DMS153 treated with DMSO at 0.1 percent for 48 hours (cell line): ENCODE data around the gene STK24.
A peak's percentile ranks its signal among the peaks of the same experiment; 100 is the strongest.

Experiments used
- DNase-seq: peaks from one replicate; lab custom pipeline; 2025; ENCODE audit not compliant: unreplicated experiment; lab: John Stamatoyannopoulos, UW

The STK24 gene

DNA sequence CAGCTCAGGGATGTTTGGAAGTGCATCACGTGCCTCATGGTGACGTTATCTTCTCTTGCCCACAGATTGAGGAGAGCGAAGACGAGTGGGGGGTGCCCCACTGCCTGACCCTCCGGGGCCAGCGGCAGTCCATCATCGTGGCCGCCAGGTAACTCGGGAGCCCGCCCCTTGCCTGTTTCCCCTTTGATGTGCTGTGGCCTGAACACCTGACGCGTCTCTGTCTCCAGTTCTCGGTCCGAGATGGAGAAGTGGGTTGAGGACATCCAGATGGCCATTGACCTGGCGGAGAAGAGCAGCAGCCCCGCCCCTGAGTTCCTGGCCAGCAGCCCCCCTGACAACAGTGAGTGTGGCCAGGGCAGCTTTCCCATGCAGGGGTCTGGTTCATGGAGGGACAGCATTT is 137.0 kb downstream of the STK24 start:
- no peak for DNase-seq

DNA sequence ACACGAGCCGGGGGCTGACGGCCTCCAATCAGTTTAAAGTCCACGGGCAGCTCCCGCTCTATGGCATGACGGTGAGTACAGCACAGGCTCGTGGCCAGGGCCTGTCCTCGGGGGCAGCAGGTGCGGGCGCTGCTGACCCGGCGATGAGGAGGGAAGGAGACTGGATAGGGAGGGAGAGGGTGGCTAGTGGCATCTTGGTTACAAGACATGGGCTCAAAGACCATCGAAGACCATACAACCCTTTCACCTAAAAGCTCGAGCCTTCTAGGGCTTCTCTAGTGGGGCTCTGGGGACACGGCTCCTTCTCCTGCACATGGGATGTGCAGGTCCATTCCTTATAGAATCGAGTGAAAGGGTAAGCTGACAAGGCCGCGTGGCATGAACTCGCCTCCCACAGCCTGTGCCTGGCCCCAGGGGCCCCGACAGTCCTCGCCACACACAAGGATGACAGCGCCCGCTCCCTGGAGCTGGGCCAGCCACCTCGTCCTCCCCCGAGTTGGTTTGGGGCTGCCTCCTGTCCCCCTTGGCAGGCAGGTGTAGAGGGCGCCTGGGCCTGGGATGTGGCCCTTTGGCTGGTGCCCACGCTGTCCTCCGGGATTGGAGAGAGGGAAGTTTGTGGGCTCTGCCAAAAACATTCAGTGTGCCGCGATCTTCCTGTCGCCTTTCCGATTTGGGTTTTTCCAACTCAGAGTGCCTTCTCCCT is 137.6 kb downstream of the STK24 start:
- DNase-seq, result no peak

DNA sequence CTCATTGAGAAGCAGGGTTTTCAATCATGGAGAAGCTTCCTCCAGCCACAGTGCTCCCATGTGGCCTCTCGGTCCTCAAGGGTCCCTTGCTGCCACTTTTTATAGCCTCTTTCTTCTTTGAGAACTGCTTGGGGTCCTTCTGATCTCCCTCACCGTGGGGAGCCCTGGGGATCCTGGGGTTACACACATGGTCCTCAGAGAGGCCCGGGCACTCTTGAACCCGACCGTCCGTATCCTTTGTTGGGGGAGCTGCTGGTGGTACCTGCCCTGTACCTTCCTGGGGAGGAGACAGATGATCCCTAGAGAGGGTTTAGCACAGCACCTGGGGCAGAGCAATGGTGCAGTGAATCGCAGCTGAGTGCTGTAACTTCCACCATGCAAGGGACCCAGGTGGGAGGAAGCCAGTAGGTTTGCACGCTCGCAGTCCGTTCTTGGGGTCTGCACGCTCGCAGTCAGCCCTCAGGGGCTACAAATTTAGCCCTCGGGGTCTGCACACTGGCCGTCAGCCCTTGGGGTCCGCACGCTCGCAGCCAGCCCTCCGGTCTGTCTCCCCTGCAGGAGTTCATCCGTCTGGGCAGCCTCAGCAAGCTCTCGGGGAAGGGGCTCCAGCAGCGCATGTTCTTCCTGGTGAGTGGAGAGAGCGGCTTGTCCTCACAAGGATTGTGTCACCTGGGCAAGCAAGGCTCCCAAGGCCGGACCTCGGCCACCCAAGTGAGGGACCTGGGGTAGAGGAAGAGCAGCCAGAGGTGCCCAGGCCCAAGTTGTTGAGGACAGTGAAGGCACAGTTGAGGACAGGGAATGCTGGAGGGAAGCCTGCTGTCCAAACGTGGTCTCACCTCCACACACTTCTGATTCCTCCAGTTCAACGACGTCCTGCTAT is 138.4 kb downstream of the STK24 start:
- no peak for DNase-seq

DNA sequence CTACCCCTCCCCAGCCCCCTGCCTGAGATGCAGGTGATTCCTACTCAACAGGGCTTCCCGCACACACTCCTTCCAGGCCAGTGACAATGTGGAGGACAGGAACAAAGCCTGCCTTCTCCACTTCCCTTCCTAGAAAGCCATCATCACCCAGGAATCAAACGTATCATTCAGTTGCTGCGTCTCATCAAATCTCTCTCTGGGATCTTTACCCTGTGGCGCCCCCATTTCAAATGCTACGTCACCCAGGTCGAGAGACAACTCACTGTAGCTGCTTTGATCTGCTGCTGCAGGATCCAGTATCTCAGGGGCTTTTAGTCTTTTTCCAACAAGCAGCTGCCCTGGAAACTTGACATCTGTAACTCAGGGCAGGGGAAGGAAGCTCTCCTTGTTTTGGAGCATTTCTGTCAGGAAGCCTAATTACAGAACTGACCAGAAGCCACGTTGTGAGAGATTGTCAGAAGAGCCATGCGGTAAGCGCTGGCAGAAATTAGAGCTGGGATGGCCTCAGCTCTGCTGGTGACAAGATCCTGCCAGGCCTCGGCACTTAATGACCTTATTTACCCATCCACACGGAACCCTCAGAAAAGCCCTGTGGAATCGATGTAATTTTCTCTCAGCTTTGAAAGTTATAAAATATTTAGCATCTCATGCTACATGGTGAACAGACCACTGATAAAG is 140.5 kb downstream of the STK24 start:
- no peak for DNase-seq

DNA sequence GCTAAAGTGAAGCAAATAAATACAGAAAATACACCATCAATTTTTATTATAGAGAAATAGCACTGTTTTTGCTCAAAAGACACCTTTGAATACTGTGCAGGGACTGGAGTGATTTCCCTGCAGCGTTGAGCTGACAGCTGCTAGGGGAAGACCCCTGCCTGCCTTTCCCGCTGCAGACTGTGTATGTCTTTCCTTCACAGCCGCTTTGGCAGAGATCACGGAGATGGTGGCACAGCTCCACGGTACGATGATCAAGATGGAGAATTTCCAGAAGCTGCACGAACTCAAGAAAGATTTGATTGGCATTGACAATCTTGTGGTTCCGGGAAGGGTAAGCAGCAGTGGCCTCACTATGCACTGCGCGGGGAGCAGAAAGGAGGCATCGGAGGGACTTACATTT is 141.5 kb downstream of the STK24 start:
- DNase-seq, result no peak

DNA sequence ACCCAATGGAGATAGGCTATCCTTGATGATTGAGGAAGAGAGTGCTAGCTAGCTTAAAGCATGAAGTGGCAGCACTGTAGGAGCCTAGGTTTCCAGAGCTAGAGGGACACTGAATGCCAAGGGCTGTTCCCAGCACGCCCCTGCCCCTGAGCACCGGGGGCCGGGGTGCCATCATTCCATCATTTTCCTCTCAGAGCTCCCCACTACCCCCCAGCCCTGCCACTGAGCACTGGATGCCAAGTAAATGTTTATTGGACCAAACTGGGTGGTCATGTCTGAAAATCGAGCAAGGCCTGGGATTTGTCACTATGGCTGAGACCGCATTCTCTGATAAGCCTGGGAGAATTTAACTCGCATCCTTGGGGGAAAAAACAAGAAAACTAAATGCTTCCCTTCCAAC is 142.8 kb downstream of the STK24 start:
- no peak for DNase-seq

DNA sequence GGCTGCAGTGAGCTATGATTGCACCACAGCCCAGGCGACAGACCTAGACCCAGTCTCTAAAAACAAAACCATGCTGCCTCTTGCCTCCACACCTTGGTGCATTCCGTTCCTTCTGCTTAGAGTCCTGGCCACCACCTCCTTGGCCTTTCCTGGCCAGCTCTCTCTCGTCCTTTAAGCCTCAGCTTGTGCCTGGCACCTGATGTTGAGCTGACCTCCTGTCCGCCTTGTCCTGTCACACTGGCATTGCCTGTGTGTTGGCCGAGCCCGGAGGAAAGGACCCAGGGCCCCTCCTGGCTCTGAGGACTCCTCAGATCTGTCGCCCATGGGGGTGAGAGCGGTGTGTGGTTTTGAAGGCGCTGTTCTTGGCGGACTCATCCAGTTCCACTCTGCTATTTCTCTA is 143.3 kb downstream of the STK24 start:
- DNase-seq, result no peak

DNA sequence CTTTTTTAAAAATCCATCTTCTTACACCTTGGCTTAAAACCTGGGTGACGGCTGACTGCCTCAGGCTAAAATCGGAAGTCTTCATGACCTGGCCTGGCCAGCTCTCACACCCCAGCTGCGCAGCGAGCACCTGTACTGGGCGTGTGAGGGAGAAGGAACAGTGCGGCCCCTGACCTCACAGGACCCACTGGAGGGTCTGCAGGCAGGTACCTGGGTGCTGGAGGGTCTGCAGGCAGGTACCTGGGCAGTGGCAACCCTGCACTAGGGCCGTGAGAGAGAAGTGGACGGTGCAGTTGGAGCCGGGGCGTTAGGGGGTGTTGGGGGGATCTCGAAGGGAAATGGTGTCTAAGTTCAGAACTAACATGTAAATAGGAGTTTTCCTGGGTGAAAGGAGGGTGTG is 144.3 kb downstream of the STK24 start:
- no peak for DNase-seq

DNA sequence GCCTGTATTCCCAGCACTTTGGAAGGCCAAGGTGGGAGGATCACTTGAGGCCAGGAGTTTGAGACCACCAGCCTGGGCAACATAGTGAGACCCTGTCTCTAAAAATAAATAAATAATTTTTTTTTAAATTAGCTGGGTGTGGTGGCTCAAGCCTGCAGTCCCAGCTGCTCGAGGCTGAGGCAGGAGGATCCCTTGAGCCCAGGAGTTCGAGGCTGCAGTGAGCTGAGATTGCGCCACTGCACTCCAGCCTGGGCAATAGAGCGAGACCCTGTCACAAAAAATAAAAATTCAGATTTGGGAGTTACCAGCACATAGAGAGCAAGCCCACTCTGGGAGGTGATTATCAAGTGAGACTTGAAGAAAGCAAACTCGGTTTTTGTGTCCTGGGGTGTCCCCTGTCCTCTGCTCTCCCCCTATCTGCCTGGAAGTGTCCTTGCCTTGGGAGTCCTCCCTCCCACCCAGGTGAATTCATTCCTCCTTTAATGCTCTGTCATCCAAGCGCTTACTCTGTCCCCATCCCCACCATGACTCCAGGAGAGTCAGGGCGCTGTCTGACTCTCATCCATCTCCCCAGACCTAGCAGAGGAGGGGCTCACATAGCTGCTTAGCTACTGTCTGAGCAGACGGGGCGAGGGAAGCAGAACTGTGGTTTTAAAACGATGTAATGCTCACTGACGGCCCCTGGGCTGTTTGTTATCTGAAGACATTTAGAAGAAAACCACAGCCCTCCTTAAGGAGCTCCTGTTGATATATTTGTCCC is 146.8 kb downstream of the STK24 start:
- DNase-seq, result no peak

DNA sequence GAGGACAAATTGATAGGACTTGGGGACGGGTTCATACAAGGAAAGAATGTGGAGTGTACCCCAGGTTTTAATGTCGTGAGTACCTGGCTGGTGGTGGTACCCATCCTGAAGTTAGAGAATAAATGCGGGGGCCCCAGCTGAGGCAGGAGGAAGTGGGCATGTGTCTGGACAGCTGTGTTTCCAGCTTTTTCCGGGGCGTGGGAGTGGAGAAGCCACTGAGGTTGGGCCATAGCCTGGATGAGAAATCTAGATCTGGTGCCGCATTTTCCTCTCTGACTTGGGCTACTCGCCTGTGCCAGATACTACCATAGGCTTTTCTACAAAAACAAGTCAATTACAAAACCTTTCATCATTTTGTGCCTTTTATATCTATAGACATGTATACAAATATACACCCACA is 147.4 kb downstream of the STK24 start:
- DNase-seq, result no peak

DNA sequence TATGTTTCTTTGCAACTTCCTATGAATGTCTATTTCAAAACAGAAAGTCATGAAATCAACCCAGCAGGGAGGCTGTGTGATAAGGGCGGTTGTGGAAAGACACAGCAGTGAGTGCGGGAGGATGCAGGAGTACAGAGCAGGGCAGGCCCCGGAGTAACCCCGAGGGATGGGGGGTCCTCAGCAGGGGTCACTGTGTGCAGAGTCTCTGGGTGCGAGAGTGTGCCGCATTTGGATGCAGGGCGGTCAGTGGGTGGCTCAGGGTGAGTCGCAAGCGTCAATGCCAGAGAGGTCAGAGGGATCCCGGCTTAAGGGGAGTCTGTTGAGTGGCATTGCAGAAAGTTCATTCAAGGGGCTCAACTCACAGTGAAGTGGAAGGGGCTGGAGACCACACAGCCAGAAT is 147.8 kb downstream of the STK24 start:
- no peak for DNase-seq

DNA sequence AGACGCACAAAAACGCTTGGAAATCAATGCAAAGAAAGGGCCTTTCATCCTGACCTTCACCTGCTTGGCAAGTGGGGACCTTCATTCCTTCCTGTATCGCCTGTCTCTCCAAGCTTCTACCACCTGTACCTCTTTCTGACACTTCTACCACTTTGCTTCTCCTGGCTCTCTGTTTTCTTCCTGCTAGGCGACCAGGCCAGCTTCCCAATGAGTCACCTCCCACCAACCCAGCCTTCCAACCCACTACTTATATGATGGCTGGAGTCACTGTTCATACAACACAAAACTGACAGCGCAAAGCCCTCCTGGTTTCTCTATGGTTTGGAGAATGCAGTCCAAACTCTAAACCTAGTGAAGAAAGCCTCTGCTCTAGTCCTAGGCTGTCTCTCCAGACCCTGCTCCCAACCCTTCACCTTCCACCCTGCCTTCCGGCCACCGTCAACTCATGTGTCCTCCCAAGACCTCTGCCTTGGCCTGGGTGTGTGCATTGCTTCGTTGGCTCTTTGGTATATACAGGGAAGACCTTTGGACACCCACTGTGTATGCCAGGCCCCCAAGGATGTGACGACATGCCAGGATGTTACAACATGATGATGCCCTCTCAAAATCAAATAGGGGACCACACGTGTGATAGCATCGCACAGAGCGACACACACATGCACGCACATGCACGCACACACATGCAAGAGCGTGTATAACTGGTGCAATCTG is 148.5 kb downstream of the STK24 start:
- DNase-seq, result no peak

DNA sequence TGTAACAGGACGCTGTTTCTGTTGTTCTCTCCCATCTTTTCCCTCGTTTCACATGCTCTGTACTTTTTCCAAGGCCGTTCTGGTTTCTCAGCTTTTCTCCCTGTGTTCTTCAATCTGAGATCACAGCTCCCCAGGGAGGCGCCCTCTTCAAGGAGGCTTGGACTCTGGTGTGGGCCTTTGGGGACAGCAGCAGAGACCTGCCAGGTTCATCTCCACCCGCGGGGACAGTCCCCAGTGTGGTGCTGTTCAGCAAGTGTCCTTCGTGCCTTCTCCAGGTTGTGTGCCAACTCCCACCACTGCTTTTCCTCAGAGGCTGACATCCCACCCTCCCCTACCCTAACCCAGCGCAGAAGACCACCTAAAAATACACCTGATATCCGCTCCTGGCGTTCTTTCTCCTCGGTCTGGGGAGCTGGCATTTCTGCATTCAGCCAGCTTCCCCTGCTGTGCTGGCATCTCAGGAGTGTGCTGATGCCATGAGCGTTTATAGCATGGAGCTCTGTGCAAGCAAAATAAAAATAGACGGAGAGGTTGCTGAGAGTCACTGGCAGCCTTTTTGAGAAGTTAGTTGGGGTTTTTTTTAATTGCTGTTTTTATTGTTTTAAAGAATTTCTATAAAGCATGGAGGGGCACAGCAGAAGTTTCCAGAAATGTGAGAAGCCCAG is 149.4 kb downstream of the STK24 start:
- DNase-seq, result no peak

DNA sequence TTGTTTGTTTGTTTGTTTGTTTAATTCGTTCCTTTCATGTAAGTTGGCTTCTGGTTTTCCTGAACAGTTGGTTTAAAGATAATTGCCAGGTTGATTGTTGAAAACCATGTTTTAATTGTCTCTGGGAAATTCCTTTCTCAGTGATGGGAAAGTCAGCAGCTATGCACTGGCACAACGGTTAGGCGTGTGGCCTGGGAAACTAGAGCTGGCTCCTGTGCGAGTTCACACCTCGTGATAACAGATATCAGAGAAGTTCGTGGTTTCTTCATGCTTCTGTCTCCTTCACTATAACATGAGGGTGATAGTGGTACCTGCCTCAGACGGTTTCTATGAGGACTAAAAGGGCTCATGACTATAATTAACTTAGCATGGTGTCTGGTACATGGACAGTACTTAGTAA is 153.5 kb downstream of the STK24 start:
- DNase-seq, result no peak

DNA sequence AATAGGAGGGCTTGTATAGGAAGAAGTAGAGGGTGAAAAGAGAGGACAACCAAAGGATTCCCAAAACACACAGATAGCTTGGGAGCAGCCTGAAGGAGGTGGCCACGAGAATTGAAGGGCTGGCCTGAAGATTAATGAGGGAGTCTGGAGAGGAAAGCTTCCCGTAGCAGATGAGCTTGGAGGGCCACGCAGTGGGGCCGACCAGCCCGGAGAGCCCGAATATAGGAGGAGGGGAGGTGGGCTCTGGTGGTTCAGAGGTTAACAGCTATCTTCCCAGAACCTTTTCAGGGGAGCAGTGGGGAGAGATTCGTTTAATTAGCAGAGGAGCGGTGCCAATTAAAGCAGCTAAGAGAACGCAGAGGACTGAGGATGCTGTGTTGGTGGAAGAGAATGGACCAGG is 154.9 kb downstream of the STK24 start:
- DNase-seq, result no peak

DNA sequence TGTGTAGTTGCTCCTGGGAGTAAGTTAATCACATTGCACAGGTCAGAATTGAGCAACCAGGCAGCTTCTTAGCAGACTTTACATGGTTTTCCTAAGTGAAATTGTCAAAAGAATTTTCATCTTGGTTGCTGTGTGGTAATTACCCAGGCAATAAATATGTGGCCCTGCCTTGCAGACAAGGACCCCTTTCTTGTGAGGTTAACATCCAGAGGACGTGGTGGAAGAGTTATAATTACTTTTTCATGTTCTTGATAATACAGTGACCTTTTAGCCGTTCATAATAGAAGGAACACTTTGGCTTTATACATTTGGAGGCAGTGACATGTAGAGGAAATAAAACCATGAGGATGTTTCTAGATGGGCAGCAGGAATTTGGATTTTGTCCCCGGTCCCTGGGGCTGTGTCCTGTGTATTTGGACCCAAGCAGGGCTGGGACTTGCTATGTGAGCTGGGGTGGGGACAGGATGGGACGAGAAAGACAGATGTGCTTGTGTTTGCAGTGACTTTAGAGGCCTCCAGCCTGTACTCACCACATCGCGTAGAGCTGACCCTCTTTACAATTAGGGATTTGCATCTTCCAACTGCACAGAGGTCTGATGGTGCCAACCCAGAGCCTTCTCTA is 156.2 kb downstream of the STK24 start:
- no peak for DNase-seq

DNA sequence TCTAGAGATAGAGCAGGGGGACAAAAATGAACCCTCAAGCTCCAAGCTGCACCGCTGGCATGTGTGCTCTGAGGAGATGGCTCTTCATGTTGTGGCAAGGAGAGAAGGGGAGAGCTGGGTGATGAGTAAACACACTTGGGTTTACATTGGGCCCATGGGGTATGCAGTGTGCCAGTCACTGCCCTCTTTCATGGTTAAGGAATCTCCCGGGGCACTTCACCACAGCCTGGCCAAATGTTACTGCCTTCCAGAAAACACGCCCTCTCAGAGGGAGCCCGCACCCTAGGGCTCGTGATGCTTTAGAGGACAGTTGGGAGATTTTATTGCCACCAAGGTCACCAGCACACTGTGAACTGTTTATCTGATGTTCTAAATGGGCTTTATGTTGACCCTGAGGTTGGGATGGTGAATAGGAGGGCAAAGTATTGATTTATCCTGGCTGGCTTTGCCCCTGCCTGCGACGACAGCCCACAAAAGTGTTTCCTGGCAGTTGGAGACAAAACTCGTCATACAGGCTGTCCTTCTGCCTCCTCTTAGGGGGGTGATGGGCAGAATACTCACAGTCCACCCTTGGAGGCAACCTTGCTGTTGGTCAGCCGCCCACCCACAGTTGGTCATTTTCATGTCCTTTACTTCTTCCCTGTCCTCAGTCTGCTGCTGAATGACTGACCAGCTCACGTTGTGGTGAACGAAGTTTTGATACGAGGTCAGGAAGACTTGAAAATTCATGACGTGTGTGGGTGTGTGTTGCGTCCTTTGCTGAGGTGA is 156.9 kb downstream of the STK24 start:
- DNase-seq, result no peak

DNA sequence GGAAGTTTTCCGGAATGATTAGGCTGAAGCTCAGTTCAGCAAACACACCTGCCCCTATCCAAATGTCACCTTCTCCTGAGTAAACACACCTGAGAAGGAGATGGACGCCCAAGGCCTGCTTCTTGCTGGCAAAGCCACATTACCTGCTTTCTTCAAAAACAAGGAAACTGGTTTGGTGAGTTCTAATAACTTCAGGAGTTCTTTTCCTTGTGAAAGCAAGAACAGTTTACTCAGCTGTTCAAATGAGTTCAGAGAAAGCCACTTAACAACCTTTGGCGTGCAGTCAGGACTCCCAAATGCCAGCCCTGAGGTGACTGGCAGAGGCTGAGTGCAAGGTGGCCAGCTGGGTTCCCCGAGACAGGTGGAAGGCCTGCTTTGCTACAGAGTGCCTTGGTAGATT is 160.5 kb downstream of the STK24 start:
- DNase-seq, result peak; percentile 88
